Omental fat pad (tissue), 4 donors: ENCODE data around the gene FBXW9. TPM values are rescaled to one million over a fixed set of nuclear protein-coding genes. Genes with fewer than 3 reads are reported as not detected.

Source experiments
- ATAC-seq: fragments of 150-250 bp; one replicate; pipeline ENCODE4 v1.9.1; 2016; ENCODE audit warnings: mild to moderate bottlenecking, moderate library complexity; ENCODE audit not compliant: low FRiP score
- DNase-seq: peaks from one replicate; pipeline ENCODE4 v3.0.0-alpha.2; 2019; ENCODE audit warnings: low spot score
- total RNA-seq, 4 donors: library from RNA; depleted of rRNA; stranded (reverse); fragments of >200 nt; gene quantifications; one replicate each; pipeline ENCODE4 v1.1.0, GENCODE V29; 2016
- TF ChIP-seq, protein P1 (sequence below), 3 donors: fragments of 450-650 bp; IDR thresholded peaks; one replicate each; pipeline ENCODE4 v1.5.1; 2016 to 2017; ENCODE audit warnings: antibody characterized with exemption in 3 of 3, mild to moderate bottlenecking in 3 of 3, moderate library complexity in 2 of 3

Gene FBXW9
- total RNA-seq, 4 donors from 2014 or later, result 3.2 to 5.6 (median 4.4) TPM

DNA sequence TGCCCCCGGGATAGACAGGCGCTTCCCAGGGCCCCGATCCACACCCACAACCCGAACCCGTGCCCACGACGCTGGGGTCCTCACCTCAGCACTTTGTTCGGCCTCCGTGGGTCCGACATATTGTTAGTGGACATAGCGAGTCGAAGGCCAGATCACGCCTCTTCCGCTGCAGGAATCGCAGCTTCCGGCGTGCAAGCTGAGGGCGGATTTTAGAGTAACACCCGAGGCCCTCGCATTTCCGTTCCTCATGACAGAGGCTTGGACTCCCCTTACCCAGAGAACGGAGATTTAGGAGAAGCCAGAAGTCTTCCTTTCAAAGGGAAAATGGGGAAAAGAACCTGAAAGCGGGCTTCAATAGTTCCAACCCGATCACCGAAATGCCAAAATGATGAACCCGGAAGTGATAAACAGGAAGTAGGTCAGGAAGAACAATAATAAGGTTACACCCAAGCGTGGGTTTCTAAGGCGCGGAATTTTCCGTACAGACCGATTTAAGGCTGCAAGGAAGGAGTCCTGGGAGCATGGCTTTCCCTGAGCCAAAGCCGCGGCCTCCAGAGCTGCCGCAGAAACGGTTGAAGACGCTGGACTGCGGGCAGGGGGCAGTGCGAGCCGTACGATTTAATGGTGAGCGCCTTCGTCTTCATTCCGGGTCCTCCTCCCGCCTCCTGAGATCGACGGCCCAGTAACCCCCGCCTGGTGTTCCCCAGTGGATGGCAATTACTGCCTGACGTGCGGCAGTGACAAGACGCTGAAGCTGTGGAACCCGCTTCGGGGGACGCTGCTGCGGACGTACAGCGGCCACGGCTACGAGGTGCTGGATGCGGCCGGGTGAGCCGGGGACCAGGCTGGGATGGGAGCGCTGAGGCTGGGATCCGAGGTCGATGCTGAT, 26.9 kb downstream of the FBXW9 start:
- TF ChIP-seq, protein P1, sequence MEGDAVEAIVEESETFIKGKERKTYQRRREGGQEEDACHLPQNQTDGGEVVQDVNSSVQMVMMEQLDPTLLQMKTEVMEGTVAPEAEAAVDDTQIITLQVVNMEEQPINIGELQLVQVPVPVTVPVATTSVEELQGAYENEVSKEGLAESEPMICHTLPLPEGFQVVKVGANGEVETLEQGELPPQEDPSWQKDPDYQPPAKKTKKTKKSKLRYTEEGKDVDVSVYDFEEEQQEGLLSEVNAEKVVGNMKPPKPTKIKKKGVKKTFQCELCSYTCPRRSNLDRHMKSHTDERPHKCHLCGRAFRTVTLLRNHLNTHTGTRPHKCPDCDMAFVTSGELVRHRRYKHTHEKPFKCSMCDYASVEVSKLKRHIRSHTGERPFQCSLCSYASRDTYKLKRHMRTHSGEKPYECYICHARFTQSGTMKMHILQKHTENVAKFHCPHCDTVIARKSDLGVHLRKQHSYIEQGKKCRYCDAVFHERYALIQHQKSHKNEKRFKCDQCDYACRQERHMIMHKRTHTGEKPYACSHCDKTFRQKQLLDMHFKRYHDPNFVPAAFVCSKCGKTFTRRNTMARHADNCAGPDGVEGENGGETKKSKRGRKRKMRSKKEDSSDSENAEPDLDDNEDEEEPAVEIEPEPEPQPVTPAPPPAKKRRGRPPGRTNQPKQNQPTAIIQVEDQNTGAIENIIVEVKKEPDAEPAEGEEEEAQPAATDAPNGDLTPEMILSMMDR (IDR thresholded peaks at IDR 0.05), result no peak
- DNase-seq, result peak; percentile 34
- peak; percentile 48 for ATAC-seq

DNA sequence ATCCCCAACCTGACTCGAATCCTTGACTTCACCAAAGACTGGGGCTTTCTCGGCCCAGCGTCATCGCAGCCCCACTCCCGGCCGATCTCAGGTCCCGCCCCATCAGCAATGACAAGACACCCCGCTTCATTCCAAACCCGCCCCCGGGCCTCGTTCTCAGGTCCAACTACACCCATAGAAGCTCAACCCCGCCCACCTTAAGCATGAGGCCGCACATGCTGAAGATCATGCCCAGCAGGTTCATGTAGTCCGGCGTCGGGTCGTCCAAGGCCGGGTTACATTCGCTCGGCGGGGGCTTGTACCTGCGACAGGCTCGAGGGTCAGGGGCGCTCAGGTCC, 27.5 kb downstream of the FBXW9 start:
- ATAC-seq, result peak; percentile 66
- DNase-seq, result peak; percentile 80

GRCh38 chr19:12668346-12668745, 28.1 kb downstream of the FBXW9 start:
- TF ChIP-seq, protein P1 (IDR thresholded peaks at IDR 0.05), result no peak
- no peak for ATAC-seq
- no peak for DNase-seq

More for the DNA sequence above, 27.5 kb downstream of the FBXW9 start:
- TF ChIP-seq, protein P1 (IDR thresholded peaks at IDR 0.05), result no peak

DNA sequence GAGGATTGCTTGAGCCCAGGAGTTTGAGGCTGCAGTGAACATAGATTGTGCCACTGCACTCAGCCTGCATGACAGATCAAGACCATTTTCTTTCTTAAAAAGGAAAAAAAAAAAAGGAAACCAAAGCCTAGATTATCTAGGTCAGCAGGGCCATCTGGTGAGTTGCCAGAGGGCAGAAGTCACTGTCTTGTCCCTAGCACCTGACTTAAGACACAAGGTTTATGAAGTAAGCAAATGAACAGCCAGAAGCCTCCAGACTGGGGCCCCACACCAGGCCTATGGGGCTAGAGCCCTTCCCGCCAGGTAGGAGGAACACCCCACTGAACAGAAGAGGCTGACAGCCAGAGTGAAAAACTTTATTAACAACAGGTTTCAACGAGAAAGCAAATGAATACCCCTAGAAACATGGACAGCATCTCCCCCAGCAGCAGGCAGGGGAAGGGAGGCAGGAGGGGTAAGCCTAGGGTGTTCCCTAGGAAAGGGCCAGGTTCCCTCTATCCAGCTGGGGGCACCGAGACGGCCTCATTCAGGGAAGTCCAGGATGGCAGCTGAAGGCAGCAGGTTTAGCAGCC, 28.6 kb downstream of the FBXW9 start:
- ATAC-seq, result no peak
- no peak for DNase-seq
- TF ChIP-seq, protein P1 (IDR thresholded peaks at IDR 0.05), result no peak

- TF ChIP-seq, protein P1 (IDR thresholded peaks at IDR 0.05), result no peak
- ATAC-seq (peak; percentile 58), DNase-seq (peak; percentile 46)
These were observed 30.0 kb downstream of the FBXW9 start, which contains the start of the genes MAN2B1 and WDR83 for GRCh38 chr19:12666265-12667048. TSS of gene MAN2B1 (minus strand) at chr19:12666742. CDS start at chr19:12666701, 41 bp downstream. TSS of gene WDR83 (plus strand) at chr19:12666807. CDS start at chr19:12669791, 2,984 bp downstream.

DNA sequence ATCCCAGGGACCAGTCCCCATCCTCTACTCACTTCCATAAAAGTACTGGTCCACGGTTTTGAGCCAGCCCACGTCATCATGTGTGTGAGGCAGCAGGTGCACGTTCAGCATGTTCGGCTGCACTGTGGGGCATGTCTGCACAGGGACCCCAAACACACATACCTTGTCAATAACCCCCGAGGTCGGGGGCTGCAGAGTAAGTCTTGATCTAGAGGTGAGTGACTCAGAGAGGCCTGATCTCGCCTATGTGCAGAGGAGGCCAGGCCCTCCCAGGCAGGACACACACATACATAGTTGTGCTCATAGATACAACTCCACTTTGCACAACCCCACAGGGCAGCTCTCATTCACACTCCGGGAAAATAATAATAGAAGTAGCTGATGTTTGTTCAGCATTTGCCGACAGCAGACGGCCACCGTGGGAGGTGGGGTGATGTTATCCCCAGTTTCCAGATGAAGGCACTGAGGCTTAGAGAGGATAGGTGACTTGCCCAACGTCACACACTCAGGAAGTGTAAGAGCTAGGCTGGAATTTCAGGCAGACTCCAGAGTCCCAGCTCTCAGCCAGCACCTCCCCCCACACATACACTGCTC, 30.7 kb downstream of the FBXW9 start:
- DNase-seq, result no peak
- TF ChIP-seq, protein P1 (IDR thresholded peaks at IDR 0.05), result no peak
- no peak for ATAC-seq
